ENCODE data around the gene IFI27.
"Not testable (repeated sequence)": the region's sequence is repeated elsewhere in the genome, so short reads cannot be mapped to it uniquely, and the experiment has no call there.

IFI27 gene

GRCh38 chr14:94152676-94153075, 42.1 kb downstream of the IFI27 start:
- DNase-seq (ENCODE audit: low read depth in 1 of 2, low spot score in 1 of 2), result no peak

- DNase-seq (ENCODE audit: low read depth in 1 of 2, low spot score in 1 of 2), result no peak
These were observed 43.3 kb downstream of the IFI27 start for GRCh38 chr14:94153750-94154342.

GRCh38 chr14:94156143-94156542, 45.6 kb downstream of the IFI27 start:
- not testable (repeated sequence) for DNase-seq (ENCODE audit: low read depth in 1 of 2, low spot score in 1 of 2)

GRCh38 chr14:94157197-94157596, 46.7 kb downstream of the IFI27 start:
- no peak for DNase-seq (ENCODE audit: low read depth in 1 of 2, low spot score in 1 of 2)

- DNase-seq (ENCODE audit: low read depth in 1 of 2, low spot score in 1 of 2), result no peak
These were observed 47.8 kb downstream of the IFI27 start for GRCh38 chr14:94158239-94158883.

- DNase-seq (ENCODE audit: low read depth in 1 of 2, low spot score in 1 of 2), result no peak
These were observed 50.5 kb downstream of the IFI27 start for GRCh38 chr14:94161058-94161457.

GRCh38 chr14:94161981-94162380, 51.4 kb downstream of the IFI27 start:
- DNase-seq (ENCODE audit: low read depth in 1 of 2, low spot score in 1 of 2), result no peak

GRCh38 chr14:94162466-94162865, 51.9 kb downstream of the IFI27 start:
- DNase-seq (ENCODE audit: low read depth in 1 of 2, low spot score in 1 of 2), result no peak

- DNase-seq (ENCODE audit: low read depth in 1 of 2, low spot score in 1 of 2), result no peak
These were observed 53.3 kb downstream of the IFI27 start for GRCh38 chr14:94163796-94164195.

- no peak for DNase-seq (ENCODE audit: low read depth in 1 of 2, low spot score in 1 of 2)
These were observed 54.3 kb downstream of the IFI27 start for GRCh38 chr14:94164685-94165431.

- DNase-seq (ENCODE audit: low read depth in 1 of 2, low spot score in 1 of 2), result no peak
These were observed 55.2 kb downstream of the IFI27 start for GRCh38 chr14:94165744-94166143.
